NOMO-1 treated with dmso at 0.1 percent for 144 hours (cell line): Measurements from ENCODE around the gene PRPF31.

Source experiments
- DNase-seq: peaks from one replicate; lab custom pipeline; 2025; ENCODE audit not compliant: unreplicated experiment; lab: John Stamatoyannopoulos, UW

PRPF31 gene

DNA sequence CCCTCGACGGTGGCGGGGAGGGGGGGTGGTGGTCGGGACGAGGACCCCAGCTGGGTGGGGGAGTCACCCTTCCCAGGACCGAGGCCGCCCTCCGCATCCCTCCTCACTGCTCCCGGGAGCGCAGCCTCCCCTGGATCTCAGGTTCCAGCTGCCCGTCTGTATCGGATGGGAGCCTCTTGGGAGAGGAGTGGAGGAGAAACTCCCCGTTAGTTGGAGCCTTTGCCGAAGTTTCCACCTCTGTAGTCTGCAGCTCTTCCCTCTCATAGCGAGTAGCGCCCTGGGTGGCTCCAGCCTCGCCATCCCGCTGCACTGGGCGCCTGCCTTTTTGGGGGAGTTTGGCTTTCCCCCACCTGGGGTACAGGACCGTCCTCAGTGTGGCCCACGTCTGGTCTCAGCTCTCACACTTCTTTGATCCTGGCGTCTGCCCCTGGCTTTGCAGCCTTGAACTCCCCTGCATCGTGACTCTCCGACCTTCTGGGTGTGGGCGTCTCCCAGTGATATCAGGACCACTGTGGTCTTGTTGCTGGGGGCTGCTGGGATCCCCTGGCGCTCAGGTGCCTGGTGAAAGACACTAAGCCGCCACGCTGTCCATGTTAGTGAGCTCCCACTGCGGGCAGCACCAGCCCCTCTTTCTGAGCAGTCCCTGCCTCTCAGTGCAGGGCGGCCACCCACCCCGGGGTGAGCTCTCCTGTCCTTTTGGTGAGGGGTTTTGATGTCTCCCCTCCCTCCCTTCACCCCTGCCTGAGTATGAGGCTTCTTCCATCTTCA, 23.1 kb downstream of the PRPF31 start:
- DNase-seq = no peak

DNA sequence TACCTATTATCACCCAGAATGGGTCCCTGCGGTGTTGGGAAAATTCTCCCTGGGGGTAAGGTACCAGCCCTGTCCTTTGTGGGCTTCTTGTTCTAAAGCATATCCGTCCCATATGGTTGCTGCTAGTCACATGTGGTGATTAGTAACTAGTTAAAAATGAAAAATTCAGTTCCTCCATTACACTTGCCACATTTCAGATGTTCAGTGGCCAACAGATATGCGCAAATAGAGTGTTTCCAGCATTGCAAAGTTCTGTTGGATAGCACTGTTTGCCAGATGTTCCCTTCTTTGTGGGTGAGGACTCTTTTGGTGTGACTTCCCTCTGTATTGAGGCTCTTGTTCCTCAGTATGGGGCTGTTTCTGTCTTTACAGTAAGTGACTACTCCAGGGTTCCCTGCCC, 25.8 kb downstream of the PRPF31 start:
- no peak for DNase-seq

DNA sequence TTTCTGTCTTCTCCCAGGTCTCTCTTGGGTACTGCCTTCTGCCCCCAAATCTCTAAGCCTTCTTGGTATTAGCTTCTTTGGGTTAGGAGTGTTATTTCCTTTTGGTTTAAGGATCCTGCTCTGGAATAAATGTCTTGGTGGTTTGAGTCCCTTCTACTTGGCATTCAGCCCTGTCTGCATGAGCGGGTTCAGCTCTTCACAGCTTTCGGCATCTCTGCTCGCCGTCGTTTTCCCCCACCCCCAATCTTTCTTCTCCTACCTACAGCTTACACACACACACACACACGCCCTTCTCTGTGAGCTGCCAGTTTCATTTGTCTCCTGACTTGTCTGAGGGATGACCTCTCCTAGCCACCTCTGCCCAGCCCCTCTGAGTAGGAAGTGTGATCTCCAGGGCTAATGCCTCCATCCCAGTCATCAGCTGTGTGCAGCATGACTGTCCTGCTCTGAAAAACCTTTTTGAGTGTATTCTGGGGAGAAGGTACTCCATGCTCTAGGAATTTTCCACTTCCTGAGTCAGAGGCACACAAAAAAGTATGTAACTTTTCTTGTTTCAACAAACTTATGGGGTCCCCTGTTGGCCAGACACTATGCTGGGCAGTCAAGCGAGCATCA, 26.7 kb downstream of the PRPF31 start:
- DNase-seq = no peak

DNA sequence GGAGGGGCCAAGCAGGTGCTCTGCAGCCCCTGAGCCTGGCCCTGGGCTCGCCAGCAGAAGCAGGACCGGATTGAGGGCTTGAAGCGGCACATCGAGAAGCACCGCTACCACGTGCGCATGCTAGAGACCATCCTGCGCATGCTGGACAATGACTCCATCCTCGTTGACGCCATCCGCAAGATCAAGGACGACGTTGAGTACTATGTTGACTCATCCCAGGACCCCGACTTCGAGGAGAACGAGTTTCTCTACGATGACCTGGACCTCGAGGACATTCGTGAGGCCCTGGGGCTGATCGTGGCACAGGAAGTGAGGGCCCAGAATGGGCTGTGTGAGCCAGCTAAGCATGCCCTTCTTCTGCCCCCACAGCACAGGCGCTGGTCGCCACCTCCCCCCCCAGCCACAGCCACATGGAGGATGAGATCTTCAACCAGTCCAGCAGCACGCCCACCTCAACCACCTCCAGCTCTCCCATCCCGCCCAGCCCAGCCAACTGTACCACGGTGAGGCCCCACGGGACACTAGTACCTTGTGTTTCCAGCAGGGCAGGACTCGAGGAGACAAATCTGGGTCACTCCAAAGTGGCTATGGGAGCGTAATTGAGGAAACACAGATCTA, 30.1 kb downstream of the PRPF31 start:
- DNase-seq = no peak

DNA sequence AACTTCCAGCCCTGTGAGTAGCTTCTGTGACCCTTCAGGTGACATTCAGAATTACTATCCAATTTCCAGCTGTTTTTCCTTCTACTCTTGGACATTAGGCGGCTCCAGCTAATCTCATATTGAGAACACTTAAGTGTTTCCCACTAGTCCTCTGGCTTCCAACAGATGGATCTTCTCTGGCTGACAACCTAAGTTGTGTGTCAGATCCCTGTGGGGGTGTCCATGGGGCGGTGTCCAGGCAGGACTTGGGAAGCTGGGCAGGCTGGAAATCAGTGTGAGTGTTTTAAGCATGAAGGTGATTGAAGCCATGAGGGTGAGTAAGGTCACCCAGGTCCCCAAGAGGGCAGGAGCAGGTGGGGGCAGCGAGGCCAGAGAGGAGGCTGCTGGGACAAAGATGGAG, 32.1 kb downstream of the PRPF31 start:
- DNase-seq = no peak

DNA sequence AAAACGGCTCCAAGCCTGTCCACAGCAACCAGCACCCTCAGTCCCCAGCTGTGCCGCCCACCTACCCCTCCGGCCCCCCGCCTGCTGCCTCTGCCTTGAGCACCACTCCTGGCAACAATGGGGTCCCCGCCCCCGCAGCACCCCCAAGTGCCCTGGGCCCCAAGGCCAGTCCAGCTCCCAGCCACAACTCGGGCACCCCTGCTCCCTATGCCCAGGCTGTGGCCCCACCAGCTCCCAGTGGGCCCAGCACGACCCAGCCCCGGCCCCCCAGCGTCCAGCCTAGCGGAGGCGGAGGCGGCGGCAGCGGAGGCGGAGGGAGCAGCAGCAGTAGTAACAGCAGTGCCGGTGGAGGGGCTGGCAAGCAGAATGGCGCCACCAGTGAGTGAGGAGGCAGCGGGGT, 32.6 kb downstream of the PRPF31 start:
- no peak for DNase-seq

DNA sequence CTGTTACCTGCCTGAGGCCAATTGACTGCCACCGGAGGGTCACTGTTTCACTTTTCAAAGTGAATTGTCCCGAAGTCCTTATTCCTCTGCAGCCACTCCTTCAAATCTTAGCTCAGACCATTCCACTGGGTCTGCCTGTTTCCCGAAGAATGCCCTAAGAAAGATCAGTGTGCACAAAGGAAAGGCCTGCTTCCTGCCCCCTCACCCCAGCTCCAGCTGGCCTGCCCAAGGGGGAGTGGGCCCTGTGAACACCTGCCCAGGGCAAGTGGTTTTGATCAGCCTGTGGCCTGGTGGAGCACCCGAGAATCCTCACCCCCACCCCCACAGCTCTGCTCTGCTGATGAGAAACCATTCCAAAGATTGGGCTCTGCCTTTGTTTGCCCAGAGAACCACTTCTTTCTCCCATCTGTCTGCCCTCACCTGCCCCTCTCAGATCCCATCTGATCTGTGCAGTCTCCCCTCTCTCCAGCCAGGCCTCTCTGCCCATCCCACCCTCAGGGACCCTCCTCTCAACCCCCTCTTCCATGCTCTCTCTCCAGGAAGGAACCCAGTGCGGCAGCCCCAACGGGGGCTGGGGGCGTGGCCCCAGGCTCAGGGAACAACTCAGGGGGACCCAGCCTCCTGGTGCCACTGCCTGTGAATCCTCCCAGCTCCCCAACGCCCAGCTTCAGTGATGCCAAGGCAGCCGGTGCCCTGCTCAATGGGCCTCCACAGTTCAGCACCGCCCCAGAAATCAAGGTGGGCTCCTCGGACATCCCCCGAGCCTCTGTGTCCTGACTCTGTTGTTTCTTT, 33.7 kb downstream of the PRPF31 start:
- no peak for DNase-seq

DNA sequence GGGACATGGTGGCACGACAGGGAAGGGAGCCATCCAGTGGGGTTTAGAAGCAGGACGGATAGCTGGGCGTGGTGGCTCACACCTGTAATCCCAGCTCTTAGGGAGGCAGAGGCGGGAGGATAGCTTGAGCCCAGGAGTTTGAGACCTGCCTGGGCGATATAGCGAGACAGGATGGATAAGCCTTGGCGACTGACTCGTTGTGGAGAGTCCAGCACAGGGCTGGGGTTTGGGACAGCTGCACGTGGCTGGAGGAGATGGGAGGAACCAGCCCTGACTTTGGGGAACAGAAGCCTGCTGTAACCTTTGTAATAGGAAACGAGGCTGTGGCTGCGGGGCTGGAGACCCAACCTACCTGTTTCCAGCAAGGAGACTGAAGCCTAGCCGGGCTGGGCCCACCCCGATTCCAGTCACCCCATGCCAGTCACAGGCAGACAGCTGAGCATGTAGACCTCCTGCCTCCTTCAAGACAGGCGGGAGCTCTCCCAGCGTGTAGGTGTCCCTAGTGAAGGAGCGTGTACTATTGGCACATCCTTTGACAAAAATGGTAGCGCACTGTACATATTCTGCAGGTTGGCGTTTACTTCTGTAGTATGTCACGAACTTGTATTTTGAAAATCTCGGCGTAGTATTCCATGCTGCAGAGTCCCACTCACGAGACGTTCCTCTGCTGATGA, 35.9 kb downstream of the PRPF31 start:
- DNase-seq = no peak

DNA sequence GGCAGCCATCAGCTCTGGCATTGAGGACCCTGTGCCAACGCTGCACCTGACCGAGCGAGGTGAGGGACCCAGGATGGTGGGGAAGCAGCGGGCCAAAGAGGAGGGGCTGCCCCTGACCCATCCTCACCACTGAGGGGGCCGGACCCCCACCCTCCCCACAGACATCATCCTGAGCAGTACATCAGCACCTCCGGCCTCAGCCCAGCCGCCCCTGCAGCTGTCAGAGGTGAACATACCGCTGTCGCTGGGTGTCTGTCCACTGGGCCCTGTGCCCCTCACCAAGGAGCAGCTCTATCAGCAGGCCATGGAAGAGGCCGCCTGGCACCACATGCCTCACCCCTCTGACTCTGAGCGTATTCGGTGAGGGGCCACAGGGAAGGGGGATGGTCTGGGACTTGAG, 36.7 kb downstream of the PRPF31 start:
- no peak for DNase-seq

DNA sequence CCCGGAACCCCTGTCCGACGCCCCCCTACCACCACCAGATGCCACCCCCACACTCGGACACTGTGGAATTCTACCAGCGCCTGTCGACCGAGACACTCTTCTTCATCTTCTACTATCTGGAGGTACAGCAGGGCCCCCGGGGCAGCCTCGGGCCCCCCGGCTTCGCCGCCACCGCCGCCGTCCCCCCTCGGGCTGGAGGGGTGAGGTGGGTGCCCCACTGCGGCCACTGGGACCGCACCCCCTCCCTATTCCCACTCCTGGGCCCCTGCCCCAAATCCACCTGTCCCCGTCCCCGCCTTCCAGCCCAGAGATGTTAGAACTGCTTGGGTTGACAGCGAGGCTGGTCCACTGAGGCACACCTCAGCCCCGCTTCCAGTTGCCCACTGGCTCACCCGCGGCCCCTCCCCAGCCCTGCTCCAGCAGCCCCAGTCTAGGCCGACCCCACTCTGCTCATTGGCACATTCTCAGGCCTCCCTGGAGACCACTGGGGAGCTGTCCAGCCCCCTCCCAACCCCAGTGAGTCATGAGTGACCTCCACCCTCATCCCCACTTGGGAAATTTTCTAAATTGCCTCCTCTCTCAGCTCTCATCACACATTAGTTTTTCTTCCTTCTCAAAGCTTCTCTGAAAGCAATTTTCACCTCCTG, 37.4 kb downstream of the PRPF31 start:
- DNase-seq = no peak

DNA sequence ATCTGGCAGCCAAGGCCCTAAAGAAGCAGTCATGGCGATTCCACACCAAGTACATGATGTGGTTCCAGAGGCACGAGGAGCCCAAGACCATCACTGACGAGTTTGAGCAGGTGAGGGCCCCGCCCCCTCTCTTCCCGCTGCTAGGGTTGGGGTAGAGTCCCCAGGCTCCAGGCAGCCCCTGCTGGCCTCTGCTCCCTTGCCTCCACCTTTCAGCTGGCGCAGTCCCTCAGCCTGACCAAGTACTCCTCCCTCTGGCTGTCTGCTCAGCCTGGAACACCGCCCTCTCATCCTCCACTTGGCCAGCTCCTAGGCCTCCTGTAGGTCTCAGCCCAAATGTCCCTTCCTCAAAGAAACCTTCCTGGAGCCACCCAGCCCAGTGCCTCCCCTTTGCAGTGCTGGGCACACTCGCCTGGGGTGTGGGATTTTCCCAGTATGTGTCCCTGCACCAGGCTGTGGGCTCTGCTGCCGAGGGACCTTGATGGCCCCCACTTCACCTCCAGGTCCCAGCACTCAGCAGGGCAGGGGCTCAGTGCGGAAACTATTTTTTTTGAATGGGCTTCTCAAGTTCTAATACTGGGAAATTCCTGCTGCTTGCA, 38.3 kb downstream of the PRPF31 start:
- no peak for DNase-seq

DNA sequence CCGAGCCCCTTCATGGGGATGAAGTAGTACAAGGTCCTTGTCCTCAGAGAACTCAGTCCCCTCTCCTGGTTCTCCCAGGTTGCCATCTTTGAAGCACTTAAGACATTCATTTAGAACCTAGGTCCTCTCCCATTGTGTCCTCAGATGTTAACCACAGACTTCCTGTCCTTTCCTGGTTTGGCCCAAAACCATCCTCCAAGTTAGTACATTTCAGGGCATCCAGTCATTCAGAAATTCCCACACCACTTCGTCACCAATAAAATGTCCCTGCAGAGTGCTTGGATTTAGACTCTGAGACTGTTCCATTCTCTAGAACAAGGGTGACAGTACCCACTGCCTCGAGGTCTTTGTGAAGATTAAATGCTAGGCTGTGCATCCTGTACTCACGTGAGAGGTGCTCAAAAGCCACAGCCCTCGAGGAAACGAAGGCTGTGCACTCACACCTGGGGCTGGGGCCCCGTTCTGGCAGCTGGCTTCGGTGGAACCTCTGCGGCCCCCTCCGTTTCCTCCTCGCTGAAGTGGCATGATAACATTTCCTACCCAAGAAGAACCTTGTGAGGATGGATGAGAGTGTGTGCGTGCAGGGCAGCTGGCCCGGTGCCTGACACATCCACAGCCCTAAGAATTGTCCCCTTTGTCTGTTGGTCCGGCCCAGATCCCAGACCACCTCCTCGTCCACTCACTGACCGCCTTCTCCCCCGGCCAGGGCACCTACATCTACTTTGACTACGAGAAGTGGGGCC, 39.2 kb downstream of the PRPF31 start:
- no peak for DNase-seq

DNA sequence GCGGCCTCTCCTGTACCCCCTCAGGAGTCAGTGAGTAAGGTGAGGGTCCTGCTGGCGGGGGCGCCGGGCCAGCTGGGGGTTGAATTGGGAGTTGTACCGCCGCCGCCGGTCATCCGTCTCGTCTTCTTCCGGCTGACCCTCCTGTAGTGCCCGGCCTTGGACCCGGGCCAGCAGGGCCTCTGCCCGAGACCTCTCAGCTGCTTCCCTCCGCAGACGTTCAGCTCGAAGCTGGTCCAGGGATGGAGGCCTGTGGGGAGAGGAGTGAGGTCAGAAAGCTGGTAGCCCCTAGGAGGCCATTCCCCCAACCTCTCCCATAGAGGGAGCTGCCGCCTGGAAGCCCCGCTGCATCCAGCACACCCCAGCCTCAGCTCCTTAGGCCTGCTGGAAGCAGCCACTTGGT, 40.1 kb downstream of the PRPF31 start:
- DNase-seq = no peak

DNA sequence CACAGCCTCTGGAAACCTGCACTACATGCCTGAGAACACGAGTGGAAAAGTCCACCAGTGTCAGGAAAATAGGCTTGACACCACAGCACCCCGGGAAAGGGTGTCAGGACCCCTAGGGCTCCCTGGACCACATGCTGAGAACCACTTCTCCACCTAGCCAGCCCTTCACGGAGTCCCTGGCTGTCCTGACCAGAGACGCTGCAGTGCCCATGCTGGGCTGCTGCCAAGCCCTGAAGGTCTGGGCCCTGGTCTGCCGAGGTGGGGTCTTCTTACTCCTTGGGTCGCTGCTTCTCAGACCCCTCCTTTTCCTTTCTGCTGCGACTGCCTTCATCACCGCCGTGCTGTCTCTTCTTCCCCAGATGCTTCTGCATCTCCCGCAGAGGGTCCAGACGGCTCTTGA, 40.9 kb downstream of the PRPF31 start:
- no peak for DNase-seq

DNA sequence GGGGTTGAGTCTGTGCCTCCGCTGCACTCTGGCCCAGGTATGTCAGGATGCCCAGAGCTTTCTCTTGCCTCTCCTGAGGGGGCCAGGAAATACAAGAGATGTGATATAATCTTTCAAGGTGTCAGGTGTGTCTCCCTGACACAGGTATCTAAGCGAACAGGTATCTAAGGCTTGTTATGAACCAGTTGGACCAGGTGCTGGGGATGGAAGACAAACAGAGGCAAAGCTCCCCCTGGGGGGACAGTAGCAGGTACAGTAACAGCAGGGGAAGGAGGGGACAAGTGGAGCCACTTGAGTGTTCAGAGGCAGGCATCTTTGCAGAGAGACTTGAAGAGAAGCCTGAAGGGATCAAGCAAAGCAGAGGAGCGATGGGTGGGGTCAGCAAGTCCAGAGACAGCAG, 41.4 kb downstream of the PRPF31 start:
- DNase-seq = no peak

DNA sequence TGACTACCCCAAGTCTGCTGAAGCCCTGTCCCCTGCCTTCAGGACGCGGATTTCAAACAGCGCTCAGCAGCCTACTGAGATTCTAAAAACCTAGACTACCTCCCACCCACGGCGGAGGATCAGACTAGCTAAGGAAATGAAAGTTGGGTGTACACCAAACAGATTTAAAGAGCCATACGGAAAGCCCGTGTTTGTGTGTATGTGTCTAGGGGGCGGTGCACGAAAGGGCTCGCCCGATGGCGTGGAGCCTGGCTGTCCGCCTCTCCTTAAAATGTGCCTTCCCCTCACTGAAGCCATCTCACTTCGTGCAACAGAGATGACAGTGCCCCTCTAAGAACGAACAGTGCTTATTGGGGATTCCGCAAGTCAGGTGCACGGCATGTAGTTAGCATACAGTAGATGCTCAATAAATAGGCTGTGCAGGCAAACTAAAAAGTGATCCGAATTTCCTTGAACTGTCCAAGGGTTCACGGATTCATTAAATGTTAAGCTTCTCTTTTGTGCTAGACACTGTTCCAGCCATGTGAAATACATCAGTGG, 43.3 kb downstream of the PRPF31 start:
- DNase-seq = peak; percentile 24

DNA sequence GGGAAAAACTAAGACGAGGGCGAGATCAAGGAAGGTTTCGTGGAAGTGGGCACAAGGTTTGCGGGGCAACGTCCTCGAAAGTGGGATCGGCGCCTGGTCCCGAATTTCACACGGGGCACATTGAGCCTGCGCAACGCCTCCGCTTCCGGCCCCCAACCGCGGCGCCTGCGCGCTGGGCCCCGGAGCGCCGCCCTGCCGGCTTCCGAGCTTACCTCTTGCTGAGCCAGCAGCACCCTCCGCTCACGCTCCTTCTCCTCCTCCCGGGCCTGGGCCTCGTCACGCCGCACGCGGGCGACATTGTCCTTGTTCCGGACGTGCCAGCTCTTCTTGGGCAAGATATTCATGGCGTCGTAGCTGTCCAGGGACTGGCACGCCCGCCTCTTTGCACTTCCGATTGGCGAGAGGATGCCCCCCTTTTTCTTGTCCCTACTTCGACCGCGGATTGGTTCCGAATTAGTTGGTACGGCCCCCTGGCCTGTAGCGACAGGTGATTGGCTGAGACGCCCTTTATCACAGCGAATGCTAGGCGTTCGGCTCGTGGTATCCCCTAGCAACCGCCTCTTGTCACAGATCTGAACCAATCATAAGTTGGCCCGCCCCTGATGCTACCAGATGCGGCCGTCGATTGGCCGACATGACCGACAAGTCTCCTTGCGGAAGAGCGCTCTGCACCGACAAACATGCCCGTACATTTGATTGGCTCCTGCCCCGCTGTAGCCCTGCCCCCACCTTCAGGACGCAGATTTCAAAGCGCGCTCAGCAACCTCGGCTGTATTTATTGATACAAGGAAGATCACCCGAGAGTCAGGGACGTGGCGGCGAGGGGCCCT, 44.0 kb downstream of the PRPF31 start, which contains the start of gene LENG1:
TSS of gene LENG1 (minus strand) at position 370 of the 830 bp plus-strand sequence. CDS start at position 344, 26 bp downstream.
- DNase-seq = peak; percentile 99

DNA sequence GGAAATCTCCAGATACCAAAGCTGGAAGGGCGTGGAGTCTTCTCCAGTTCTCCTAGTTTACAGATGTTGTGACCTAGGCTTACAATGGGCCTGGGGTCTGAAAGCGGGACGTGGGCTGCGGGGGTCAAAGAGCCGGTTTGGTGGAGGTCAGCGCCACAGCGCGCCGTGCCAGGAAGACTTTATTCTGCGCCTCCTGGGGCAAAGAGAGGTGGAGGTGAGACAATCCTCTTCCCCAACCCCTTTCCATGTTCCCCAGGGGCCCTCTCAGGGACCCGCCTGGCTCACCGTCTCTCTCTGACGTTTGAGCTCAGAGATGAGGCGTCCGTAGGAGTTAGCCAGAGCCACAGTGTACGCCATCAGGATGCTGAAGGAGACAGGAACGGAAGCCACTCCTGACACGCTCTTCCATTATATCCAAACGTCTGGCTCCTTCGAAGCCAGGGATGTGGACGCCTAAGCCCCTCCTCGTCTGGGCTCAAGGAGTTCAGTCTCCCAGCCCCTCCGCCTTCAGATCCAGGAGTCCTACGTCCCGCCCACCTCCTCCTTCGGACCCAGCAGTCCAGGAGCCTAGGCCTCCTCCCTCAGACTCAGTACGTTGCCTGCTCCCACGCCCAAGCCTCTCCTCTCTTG, 44.7 kb downstream of the PRPF31 start:
- DNase-seq = no peak
